SH-SY5Y (cell line): ENCODE data around the gene TCAF1.

Source experiments
- GATA2 ChIP-seq: IDR thresholded peaks from 2 replicates; pipeline ENCODE4 v1.6.1; 2011; ENCODE audit warnings: mild to moderate bottlenecking, low read depth, low read length
- GATA3 ChIP-seq: IDR thresholded peaks from 2 replicates; pipeline ENCODE4 v1.6.1; 2011; ENCODE audit warnings: low read depth, mild to moderate bottlenecking, low read length, moderate library complexity

DNA sequence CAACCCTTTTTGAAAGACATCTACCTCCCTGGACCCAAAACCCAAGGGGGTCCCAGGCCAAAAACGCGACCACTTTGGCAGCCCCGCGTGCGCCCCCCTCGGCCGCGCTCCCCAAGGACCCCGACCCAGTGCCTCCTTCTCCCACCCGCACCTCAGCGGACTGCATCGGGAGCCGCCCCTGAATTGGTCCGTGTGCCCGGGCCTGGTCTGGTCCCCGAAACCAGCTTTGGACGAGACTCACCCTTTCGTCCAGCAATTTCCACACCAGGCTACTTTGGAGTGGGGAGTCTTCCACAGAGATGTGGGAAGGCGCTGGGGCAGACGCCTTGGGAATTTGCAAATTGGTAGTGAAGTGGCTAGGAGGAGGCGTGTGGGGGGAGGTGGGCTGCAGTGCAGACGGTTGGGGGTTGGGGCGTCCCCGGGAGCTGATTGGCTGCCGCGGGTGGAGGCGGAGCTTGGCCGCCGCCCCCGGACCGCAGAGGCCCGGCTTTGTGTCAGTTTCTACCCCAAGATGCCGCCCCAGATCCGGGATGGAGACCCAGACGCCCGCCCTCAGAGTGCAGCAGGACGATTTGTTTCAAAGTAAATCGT, 16.9 kb downstream of the TCAF1 start:
- TF ChIP-seq GATA3: no peak
- peak; percentile 14; the same call in 1 of the 2 replicates for TF ChIP-seq GATA2
